Suppressor macrophage treated with lipopolysaccharide for 4 hours (primary cell): ENCODE data around the gene SCARB1.
A peak's percentile ranks its signal among the peaks of the same experiment; 100 is the strongest.

Source experiments
- DNase-seq: peaks from one replicate; pipeline ENCODE4 v3.0.0-alpha.2; 2020

The SCARB1 gene

GRCh38 chr12:124841558-124841945 lies 22.1 kb downstream of the SCARB1 start:
- DNase-seq, result no peak

GRCh38 chr12:124837958-124838803 lies 25.5 kb downstream of the SCARB1 start:
- no peak for DNase-seq

- no peak for DNase-seq
These were observed 26.3 kb downstream of the SCARB1 start for GRCh38 chr12:124837249-124837897.

- no peak for DNase-seq
These were observed 26.9 kb downstream of the SCARB1 start for GRCh38 chr12:124836759-124837158.

GRCh38 chr12:124835656-124836410 lies 27.8 kb downstream of the SCARB1 start:
- no peak for DNase-seq

GRCh38 chr12:124834822-124835221 lies 28.8 kb downstream of the SCARB1 start:
- DNase-seq, result no peak

- no peak for DNase-seq
These were observed 30.0 kb downstream of the SCARB1 start for GRCh38 chr12:124833693-124834122.

GRCh38 chr12:124832856-124833255 lies 30.8 kb downstream of the SCARB1 start:
- no peak for DNase-seq

GRCh38 chr12:124831590-124831989 lies 32.1 kb downstream of the SCARB1 start:
- DNase-seq, result no peak

GRCh38 chr12:124830306-124830705 lies 33.4 kb downstream of the SCARB1 start:
- DNase-seq, result no peak

GRCh38 chr12:124829708-124830304 lies 33.9 kb downstream of the SCARB1 start:
- DNase-seq, result peak; percentile 17

- DNase-seq, result peak; percentile 47
These were observed 34.5 kb downstream of the SCARB1 start for GRCh38 chr12:124829008-124829707.

- DNase-seq, result no peak
These were observed 35.2 kb downstream of the SCARB1 start for GRCh38 chr12:124828264-124829007.

GRCh38 chr12:124827588-124828184 lies 36.0 kb downstream of the SCARB1 start:
- no peak for DNase-seq

- DNase-seq, result no peak
These were observed 39.5 kb downstream of the SCARB1 start for GRCh38 chr12:124824195-124824594.

- DNase-seq, result no peak
These were observed 40.2 kb downstream of the SCARB1 start for GRCh38 chr12:124823272-124823970.

- DNase-seq, result no peak
These were observed 41.4 kb downstream of the SCARB1 start for GRCh38 chr12:124822218-124822617.

GRCh38 chr12:124821252-124822200 lies 42.1 kb downstream of the SCARB1 start:
- no peak for DNase-seq

- DNase-seq, result no peak
These were observed 43.5 kb downstream of the SCARB1 start for GRCh38 chr12:124820199-124820598.
